ENCODE results near the gene MMP13.

GRCh38 chr11:102981324-102981910, 25.9 kb upstream of the MMP13 start:
- TF ChIP-seq POLR2A (IDR thresholded peaks at IDR 0.05; ENCODE audit: low read depth, low read length) = no peak
- TF ChIP-seq POLR2AphosphoS5 (IDR thresholded peaks at IDR 0.05; ENCODE audit: low read depth, low read length) = no peak
- no peak for TF ChIP-seq TAF1 (IDR thresholded peaks at IDR 0.05; ENCODE audit: borderline replicate concordance, low read depth, low read length)
